H1 (cell line): ENCODE results near the gene LRRTM3. TPM values are rescaled to one million over a fixed set of nuclear protein-coding genes. Genes with fewer than 3 reads are reported as not detected.

ENCODE experiments used
- CTCF ChIA-PET: fragments of 300-600 bp; sonication (Branson Sonifier 250); formaldehyde crosslinking; loops from one replicate; lab custom pipeline; 2021; ENCODE audit not compliant: partially characterized antibody; lab: Charles Lee
- POLR2A ChIA-PET: fragments of 300-600 bp; sonication (Branson Sonifier 250); formaldehyde crosslinking; loops from one replicate; lab custom pipeline; 2021; ENCODE audit warnings: inconsistent platforms; ENCODE audit not compliant: partially characterized antibody; lab: Charles Lee
- DNase-seq, 2 experiments: peaks; one replicate each; pipeline versions ENCODE4 v3.0.0 to v3.0.0-alpha.2; 2010 to 2022; ENCODE audit warnings: low spot score in 2 of 2, low read depth in 1 of 2, mixed read lengths in 1 of 2
- FAIRE-seq: peaks from 2 replicates; lab custom pipeline; 2011; peaks lifted over from hg19 to GRCh38; lab: Jason Lieb, UNC
- H2AFZ ChIP-seq: 2 replicates; pipeline ENCODE4 v1.8.1; 2012; ENCODE audit warnings: low read length, inconsistent platforms
- H2AK5ac ChIP-seq: 2 replicates; pipeline ENCODE4 v1.6.1; 2013; ENCODE audit warnings: low read depth, low read length
- H2BK120ac ChIP-seq: replicated peaks from 2 replicates; pipeline ENCODE3; 2013; ENCODE audit warnings: low read depth, low read length, inconsistent platforms
- H2BK12ac ChIP-seq: 2 replicates; pipeline ENCODE4 v1.6.1; 2013; ENCODE audit warnings: low read depth, low read length
- H2BK15ac ChIP-seq: 2 replicates; pipeline ENCODE4 v1.6.1; 2013; ENCODE audit warnings: low read length
- H2BK20ac ChIP-seq: 2 replicates; pipeline ENCODE4 v1.6.1; 2013; ENCODE audit warnings: low read length
- H2BK5ac ChIP-seq: 2 replicates; pipeline ENCODE4 v1.6.1; 2013; ENCODE audit warnings: low read depth, low read length
- H3K14ac ChIP-seq: 2 replicates; pipeline ENCODE4 v1.6.1; 2013; ENCODE audit warnings: inconsistent platforms; ENCODE audit not compliant: insufficient read length
- H3K18ac ChIP-seq: 2 replicates; pipeline ENCODE4 v1.6.1; 2013; ENCODE audit warnings: low read length; ENCODE audit errors: extremely low read depth
- H3K23ac ChIP-seq: 2 replicates; pipeline ENCODE4 v1.6.1; 2013; ENCODE audit warnings: inconsistent platforms; ENCODE audit not compliant: insufficient read length
- H3K23me2 ChIP-seq: 2 replicates; pipeline ENCODE4 v1.6.1; 2013; ENCODE audit warnings: low read depth, low read length
- H3K27ac ChIP-seq: 2 replicates; pipeline ENCODE4 v1.6.1; 2011; ENCODE audit warnings: low read depth, low read length, inconsistent platforms
- H3K27me3 ChIP-seq, 4 experiments: replicated peaks in 1 of 4; 1 replicate in 1 of 4; 2 replicates in 3 of 4; pipeline versions ENCODE4 v1.6.1 to v1.8.1; 2011 to 2013; ENCODE audit warnings: low read length in 3 of 4, mild to moderate bottlenecking in 3 of 4, inconsistent platforms in 2 of 4, mixed read lengths in 2 of 4, moderate library complexity in 1 of 4; ENCODE audit not compliant: control insufficient read depth in 3 of 4, insufficient read depth in 3 of 4; ENCODE audit errors: extremely low read depth in 1 of 4
- H3K36me3 ChIP-seq, 4 experiments: 2 replicates each; pipeline versions ENCODE4 v1.6.1 to v1.8.1; 2011 to 2013; ENCODE audit warnings: mild to moderate bottlenecking in 4 of 4, low read length in 3 of 4, moderate library complexity in 2 of 4, control low read depth in 1 of 4, inconsistent platforms in 1 of 4; ENCODE audit not compliant: insufficient read depth in 4 of 4, control insufficient read depth in 2 of 4
- H3K4ac ChIP-seq: replicated peaks from 2 replicates; pipeline ENCODE3; 2013; ENCODE audit warnings: low read length, low read depth, mixed read lengths, inconsistent platforms; ENCODE audit not compliant: insufficient read length
- H3K4me1 ChIP-seq, 4 experiments: replicated peaks in 1 of 4; 1 replicate in 1 of 4; 2 replicates in 3 of 4; pipeline versions ENCODE4 v1.6.1 to v1.8.1; 2011 to 2013; ENCODE audit warnings: low read length in 3 of 4, inconsistent platforms in 2 of 4, mixed read lengths in 1 of 4; ENCODE audit not compliant: insufficient read depth in 4 of 4, control insufficient read depth in 3 of 4
- H3K4me2 ChIP-seq, 2 experiments: 2 replicates each; pipeline versions ENCODE4 v1.6.1 to v1.8.1; 2011 to 2013; ENCODE audit warnings: low read depth in 2 of 2, low read length in 2 of 2, control low read depth in 1 of 2, inconsistent platforms in 1 of 2, mild to moderate bottlenecking in 1 of 2; ENCODE audit not compliant: insufficient read depth in 1 of 2
- H3K4me3 ChIP-seq, 4 experiments: fragments of 200-600, 300-600 bp in 1 of 4; sonication (generic), shearing (Covaris generic), sonication (Bioruptor Twin) in 1 of 4; 2 replicates each; pipeline versions ENCODE4 v1.5.1 to v1.8.1; 2011 to 2016; ENCODE audit warnings: low read length in 4 of 4, low read depth in 3 of 4, control low read depth in 2 of 4, inconsistent platforms in 2 of 4, mild to moderate bottlenecking in 2 of 4, mixed read lengths in 1 of 4, moderate library complexity in 1 of 4; ENCODE audit not compliant: insufficient read depth in 2 of 4; ENCODE audit errors: extremely low read depth in 1 of 4
- H3K56ac ChIP-seq: replicated peaks from 2 replicates; pipeline ENCODE3; 2013; ENCODE audit warnings: low read depth, mild to moderate bottlenecking, mixed read lengths, low read length, inconsistent platforms; ENCODE audit not compliant: insufficient read length
- H3K79me1 ChIP-seq: 2 replicates; pipeline ENCODE4 v1.6.1; 2013; ENCODE audit warnings: low read depth, low read length, control low read depth
- H3K79me2 ChIP-seq, 2 experiments: 2 replicates each; pipeline versions ENCODE4 v1.6.1 to v1.8.1; 2012 to 2013; ENCODE audit warnings: low read length in 2 of 2, mild to moderate bottlenecking in 2 of 2, inconsistent platforms in 1 of 2; ENCODE audit not compliant: insufficient read depth in 2 of 2, control insufficient read depth in 1 of 2
- H3K9ac ChIP-seq, 4 experiments: replicated peaks in 1 of 4; 1 replicate in 1 of 4; 2 replicates in 3 of 4; pipeline versions ENCODE4 v1.6.1 to v1.8.1; 2011 to 2013; ENCODE audit warnings: low read depth in 3 of 4, low read length in 3 of 4, control low read depth in 2 of 4, mild to moderate bottlenecking in 2 of 4, moderate library complexity in 2 of 4, inconsistent platforms in 1 of 4; ENCODE audit errors: extremely low read depth in 1 of 4
- H3K9me3 ChIP-seq, 2 experiments: 2 replicates each; pipeline versions ENCODE4 v1.6.1 to v1.8.1; 2012 to 2013; ENCODE audit warnings: mild to moderate bottlenecking in 2 of 2, moderate library complexity in 2 of 2, control low read depth in 1 of 2, inconsistent platforms in 1 of 2, low read depth in 1 of 2, low read length in 1 of 2, mixed read lengths in 1 of 2; ENCODE audit not compliant: insufficient read depth in 2 of 2
- H4K20me1 ChIP-seq, 2 experiments: replicated peaks in 1 of 2; 2 replicates each; pipeline versions ENCODE3 to v1.8.1; 2011 to 2013; ENCODE audit warnings: inconsistent platforms in 2 of 2, low read length in 2 of 2, mild to moderate bottlenecking in 1 of 2; ENCODE audit not compliant: insufficient read depth in 2 of 2, control insufficient read depth in 1 of 2
- H4K5ac ChIP-seq: 2 replicates; pipeline ENCODE4 v1.6.1; 2013; ENCODE audit warnings: low read length, low read depth, mixed read lengths, inconsistent platforms; ENCODE audit not compliant: insufficient read length
- H4K8ac ChIP-seq: 2 replicates; pipeline ENCODE4 v1.8.0; 2013; ENCODE audit warnings: mild to moderate bottlenecking, moderate library complexity, low read length, inconsistent platforms; ENCODE audit not compliant: insufficient read depth; ENCODE audit errors: extremely low read depth
- H4K91ac ChIP-seq: replicated peaks from 2 replicates; pipeline ENCODE3; 2013; ENCODE audit warnings: low read length, mixed read lengths, inconsistent platforms; ENCODE audit not compliant: insufficient read length
- EZH2 ChIP-seq: fragments of 200-600 bp; sonication (generic); IDR thresholded peaks from 2 replicates; pipeline ENCODE4 v1.7.1; 2012; ENCODE audit warnings: low read depth, mild to moderate bottlenecking, moderate library complexity, low read length, inconsistent platforms; ENCODE audit not compliant: severe bottlenecking
- KDM5A ChIP-seq: fragments of 200-600 bp; IDR thresholded peaks from 2 replicates; pipeline ENCODE4 v1.7.1; 2012; ENCODE audit warnings: mild to moderate bottlenecking, low read length, inconsistent platforms, mixed read lengths
- MAFK ChIP-seq: IDR thresholded peaks from 2 replicates; pipeline ENCODE4 v1.6.1; 2012; ENCODE audit warnings: low read depth, mild to moderate bottlenecking, improper control_type of control experiment, low read length
- POLR2AphosphoS5 ChIP-seq: IDR thresholded peaks from 2 replicates; pipeline ENCODE4 v1.6.1; 2011; ENCODE audit warnings: low read depth, low read length
- SUZ12 ChIP-seq: fragments of 200-600 bp; sonication (generic); IDR thresholded peaks from 2 replicates; pipeline ENCODE4 v1.6.1; 2012; ENCODE audit warnings: mild to moderate bottlenecking, inconsistent platforms, low read length, moderate library complexity, mixed read lengths
- TBP ChIP-seq: IDR thresholded peaks from 2 replicates; pipeline ENCODE4 v1.6.1; 2011; ENCODE audit warnings: low read depth, low read length, improper control_type of control experiment
- WGBS, 2 experiments: shearing (Covaris generic) in 1 of 2; methylation state at CpG; one replicate each; pipeline versions ENCODE4 v1.1.6 to v1.1.7; 2013 to 2015; ENCODE audit warnings: low lambda C conversion rate in 2 of 2, mixed read lengths in 2 of 2, inconsistent platforms in 1 of 2, low coverage in 1 of 2, missing lambda C conversion rate in 1 of 2; ENCODE audit not compliant: insufficient replicate concordance in 2 of 2, insufficient coverage in 1 of 2, insufficient read length in 1 of 2; ENCODE audit errors: extremely low coverage in 1 of 2, missing lambda C conversion rate in 1 of 2; 5-methylcytosine and 5-hydroxymethylcytosine counted together
- polyA plus RNA-seq, 7 experiments: library from polyadenylated mRNA; depleted of rRNA in 3 of 7; stranded (reverse) in 5 of 7; unstranded in 2 of 7; fragments of >200 nt in 5 of 7; fragments of 200-250 nt in 2 of 7; gene quantifications; 1 replicate in 5 of 7; 2 replicates in 1 of 7; 4 replicates in 1 of 7; pipeline versions ENCODE4 v1.2.1 to v1.2.3, GENCODE V29; 2011 to 2013; ENCODE audit warnings: missing spikeins in 2 of 7, mixed read lengths in 2 of 7
- total RNA-seq: library from RNA; stranded (reverse); fragmentation: NEBNext Ultra II Directional; extraction: Animal tissue kit (Norgen Biotek cat#: 25700); gene quantifications from 2 replicates; pipeline ENCODE4 v1.2.1, GENCODE V29; 2021

Gene LRRTM3
- total and polyA plus RNA-seq, 2 of the 8 experiments (the other 6 are each of a cell fraction or from before 2014, with no cell fraction given) = 0.33 to 0.48 TPM

- Histone ChIP-seq H3K4me2 (no peak overlapping the region), H2BK120ac (no peak overlapping the region), H3K18ac (no peak overlapping the region), H3K4me3 (no peak overlapping the region), H3K14ac (no peak overlapping the region), H3K23ac (no peak overlapping the region), H2BK5ac (no peak overlapping the region), H2BK20ac (no peak overlapping the region), H3K27ac (no peak overlapping the region), H3K56ac (no peak overlapping the region), H3K4me1 (no peaks in the 10 kb centered on the region), H3K79me1 (no peaks in the 10 kb centered on the region), H2AFZ (no peak overlapping the region), H3K27me3 (no peaks in the 10 kb centered on the region), H3K23me2 (0 out of 2 replicates have a peak, but pooled peaks cover 2% of the 10 kb centered on the region), H2BK15ac (no peak overlapping the region), H3K4ac (no peak overlapping the region), H4K20me1 (peaks cover 0 to 1% of the 10 kb centered on the region in 2 experiments), H4K91ac (no peak overlapping the region), H2AK5ac (no peak overlapping the region), H3K79me2 (no peaks in the 10 kb centered on the region), H2BK12ac (no peak overlapping the region), H3K9ac (no peak overlapping the region), H3K9me3 (no peaks in the 10 kb centered on the region), H4K8ac (no peak overlapping the region), H4K5ac (no peak overlapping the region), H3K36me3 (no peaks in the 10 kb centered on the region)
- ChIA-PET POLR2A (no interaction called here), CTCF (interaction anchor here (0.9 kb wide), 1 partner anchor 837 kb away, joined by 4 read pairs; no protein-coding TSS in a partner anchor)
- no peak for FAIRE-seq
- no peak for DNase-seq
- 93% methylated on average over 5 of the region's 5 CpGs; no CpG with 5 or more reads in 1 of the 2 experiments for WGBS, 2 experiments
- TF ChIP-seq KDM5A = no peak
- no peak for TF ChIP-seq MAFK
- no peak for TF ChIP-seq POLR2AphosphoS5
- no peak for TF ChIP-seq SUZ12
- TF ChIP-seq TBP = no peak
- no peak for TF ChIP-seq EZH2
Observed at GRCh38 chr10:66941491-66941890, 15.7 kb downstream of the LRRTM3 start.
